Measurements from ENCODE around the gene KLHL29. TPM values are rescaled to one million over a fixed set of nuclear protein-coding genes. Genes with fewer than 3 reads are reported as not detected.

Gene KLHL29
- polyA plus RNA-seq, 1 donor from 2014 or later, result 42.4 TPM

DNA sequence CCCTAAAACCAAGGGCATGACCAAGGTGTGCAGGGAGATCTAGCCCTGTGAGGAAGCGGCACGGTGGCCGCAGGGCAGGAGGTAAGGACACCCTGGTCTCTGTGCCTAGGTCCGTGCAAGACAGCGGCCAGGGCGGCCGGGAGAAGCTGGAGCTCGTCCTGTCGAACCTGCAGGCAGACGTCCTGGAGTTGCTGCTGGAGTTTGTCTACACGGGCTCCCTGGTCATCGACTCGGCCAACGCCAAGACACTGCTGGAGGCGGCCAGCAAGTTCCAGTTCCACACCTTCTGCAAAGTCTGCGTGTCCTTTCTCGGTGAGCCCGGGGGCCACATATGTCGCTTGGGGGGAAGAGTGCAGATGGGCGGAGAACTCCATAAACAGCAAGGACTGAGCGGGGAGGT lies 306.6 kb downstream of the KLHL29 start:
- no peaks in the 10 kb centered on the region for H3K79me2 ChIP-seq (replicated peaks; ENCODE audit: insufficient read depth, low read length)
- no peaks in the 10 kb centered on the region for H3K27me3 ChIP-seq (ENCODE audit: insufficient read depth, low read depth, low read length)
- H3K9me2 ChIP-seq (ENCODE audit: insufficient read depth, low read length), result no peaks in the 10 kb centered on the region
- H4K20me1 ChIP-seq (ENCODE audit: insufficient read depth), result no peaks in the 10 kb centered on the region
- TF ChIP-seq, protein P1, sequence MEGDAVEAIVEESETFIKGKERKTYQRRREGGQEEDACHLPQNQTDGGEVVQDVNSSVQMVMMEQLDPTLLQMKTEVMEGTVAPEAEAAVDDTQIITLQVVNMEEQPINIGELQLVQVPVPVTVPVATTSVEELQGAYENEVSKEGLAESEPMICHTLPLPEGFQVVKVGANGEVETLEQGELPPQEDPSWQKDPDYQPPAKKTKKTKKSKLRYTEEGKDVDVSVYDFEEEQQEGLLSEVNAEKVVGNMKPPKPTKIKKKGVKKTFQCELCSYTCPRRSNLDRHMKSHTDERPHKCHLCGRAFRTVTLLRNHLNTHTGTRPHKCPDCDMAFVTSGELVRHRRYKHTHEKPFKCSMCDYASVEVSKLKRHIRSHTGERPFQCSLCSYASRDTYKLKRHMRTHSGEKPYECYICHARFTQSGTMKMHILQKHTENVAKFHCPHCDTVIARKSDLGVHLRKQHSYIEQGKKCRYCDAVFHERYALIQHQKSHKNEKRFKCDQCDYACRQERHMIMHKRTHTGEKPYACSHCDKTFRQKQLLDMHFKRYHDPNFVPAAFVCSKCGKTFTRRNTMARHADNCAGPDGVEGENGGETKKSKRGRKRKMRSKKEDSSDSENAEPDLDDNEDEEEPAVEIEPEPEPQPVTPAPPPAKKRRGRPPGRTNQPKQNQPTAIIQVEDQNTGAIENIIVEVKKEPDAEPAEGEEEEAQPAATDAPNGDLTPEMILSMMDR (IDR thresholded peaks at IDR 0.05; ENCODE audit: poor library complexity, severe bottlenecking), result no peak
- no peak for TF ChIP-seq TAF1 (IDR thresholded peaks at IDR 0.05; ENCODE audit: low read depth)
- TF ChIP-seq SMC3 (conservative IDR thresholded peaks at IDR 0.05; ENCODE audit: poor library complexity), result no peak
- TF ChIP-seq POLR2AphosphoS5 (IDR thresholded peaks at IDR 0.05), result no peak
- no peak for TF ChIP-seq RAD21 (conservative IDR thresholded peaks at IDR 0.05)
- TF ChIP-seq, protein P2, sequence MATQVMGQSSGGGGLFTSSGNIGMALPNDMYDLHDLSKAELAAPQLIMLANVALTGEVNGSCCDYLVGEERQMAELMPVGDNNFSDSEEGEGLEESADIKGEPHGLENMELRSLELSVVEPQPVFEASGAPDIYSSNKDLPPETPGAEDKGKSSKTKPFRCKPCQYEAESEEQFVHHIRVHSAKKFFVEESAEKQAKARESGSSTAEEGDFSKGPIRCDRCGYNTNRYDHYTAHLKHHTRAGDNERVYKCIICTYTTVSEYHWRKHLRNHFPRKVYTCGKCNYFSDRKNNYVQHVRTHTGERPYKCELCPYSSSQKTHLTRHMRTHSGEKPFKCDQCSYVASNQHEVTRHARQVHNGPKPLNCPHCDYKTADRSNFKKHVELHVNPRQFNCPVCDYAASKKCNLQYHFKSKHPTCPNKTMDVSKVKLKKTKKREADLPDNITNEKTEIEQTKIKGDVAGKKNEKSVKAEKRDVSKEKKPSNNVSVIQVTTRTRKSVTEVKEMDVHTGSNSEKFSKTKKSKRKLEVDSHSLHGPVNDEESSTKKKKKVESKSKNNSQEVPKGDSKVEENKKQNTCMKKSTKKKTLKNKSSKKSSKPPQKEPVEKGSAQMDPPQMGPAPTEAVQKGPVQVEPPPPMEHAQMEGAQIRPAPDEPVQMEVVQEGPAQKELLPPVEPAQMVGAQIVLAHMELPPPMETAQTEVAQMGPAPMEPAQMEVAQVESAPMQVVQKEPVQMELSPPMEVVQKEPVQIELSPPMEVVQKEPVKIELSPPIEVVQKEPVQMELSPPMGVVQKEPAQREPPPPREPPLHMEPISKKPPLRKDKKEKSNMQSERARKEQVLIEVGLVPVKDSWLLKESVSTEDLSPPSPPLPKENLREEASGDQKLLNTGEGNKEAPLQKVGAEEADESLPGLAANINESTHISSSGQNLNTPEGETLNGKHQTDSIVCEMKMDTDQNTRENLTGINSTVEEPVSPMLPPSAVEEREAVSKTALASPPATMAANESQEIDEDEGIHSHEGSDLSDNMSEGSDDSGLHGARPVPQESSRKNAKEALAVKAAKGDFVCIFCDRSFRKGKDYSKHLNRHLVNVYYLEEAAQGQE (IDR thresholded peaks at IDR 0.05; ENCODE audit: borderline replicate concordance), result no peak
- no peak for TF ChIP-seq EP300 (conservative IDR thresholded peaks at IDR 0.05; ENCODE audit: poor library complexity, severe bottlenecking)
- TF ChIP-seq EZH2 (IDR thresholded peaks at IDR 0.05; ENCODE audit: borderline replicate concordance, insufficient read depth, low read length, poor library complexity, severe bottlenecking), result no peak
- TF ChIP-seq MXI1 (conservative IDR thresholded peaks at IDR 0.05; ENCODE audit: poor library complexity, severe bottlenecking), result no peak
- no peak overlapping the region for H3K27ac ChIP-seq (ENCODE audit: low read length)
- H3K4me3 ChIP-seq (ENCODE audit: low read length), result no peak overlapping the region
- no peaks in the 10 kb centered on the region for H3F3A ChIP-seq (ENCODE audit: insufficient read depth, low read length, poor library complexity, severe bottlenecking)
- no peak overlapping the region for H3K4me2 ChIP-seq (ENCODE audit: low read length)
- no peaks in the 10 kb centered on the region for H3K9me3 ChIP-seq (ENCODE audit: low read length)
- H2AFZ ChIP-seq (ENCODE audit: low read depth, low read length), result no peak overlapping the region
- no peak overlapping the region for H3K9ac ChIP-seq (ENCODE audit: low read length)
- H3K36me3 ChIP-seq (ENCODE audit: insufficient read depth, low read length), result peaks cover 11% of the 10 kb centered on the region

DNA sequence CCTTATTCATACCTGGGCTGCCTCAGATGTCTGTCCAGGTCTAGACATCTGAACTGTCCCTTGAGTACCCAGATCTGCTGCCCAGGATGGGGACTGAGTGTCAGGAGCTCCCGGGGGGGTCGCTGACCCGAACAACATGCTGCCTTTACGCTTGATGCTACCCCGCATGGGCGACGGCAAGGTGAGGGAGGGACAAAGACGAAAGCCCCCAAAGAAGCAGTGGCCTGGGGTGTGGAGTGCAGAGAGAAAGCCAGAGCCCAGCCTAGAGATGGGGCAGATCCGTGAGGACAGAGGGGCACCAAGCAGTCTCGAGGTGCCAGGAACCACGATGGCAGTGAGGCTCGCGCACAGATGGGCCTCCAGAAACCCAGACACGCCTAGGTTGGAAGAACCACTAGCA lies 307.3 kb downstream of the KLHL29 start:
- Histone ChIP-seq H3K79me2 (replicated peaks; ENCODE audit: insufficient read depth, low read length) (no peaks in the 10 kb centered on the region), H3K36me3 (ENCODE audit: insufficient read depth, low read length) (peaks cover 16% of the 10 kb centered on the region)

More for the DNA sequence above, 307.3 kb downstream of the KLHL29 start:
- H3K27me3 ChIP-seq (ENCODE audit: insufficient read depth, low read depth, low read length), result no peaks in the 10 kb centered on the region
- H3K4me2 ChIP-seq (ENCODE audit: low read length), result no peak overlapping the region
- H3F3A ChIP-seq (ENCODE audit: insufficient read depth, low read length, poor library complexity, severe bottlenecking), result no peaks in the 10 kb centered on the region
- no peak overlapping the region for H2AFZ ChIP-seq (ENCODE audit: low read depth, low read length)
- H3K27ac ChIP-seq (ENCODE audit: low read length), result no peak overlapping the region
- TF ChIP-seq, protein P1 (IDR thresholded peaks at IDR 0.05; ENCODE audit: poor library complexity, severe bottlenecking), result no peak
- no peaks in the 10 kb centered on the region for H3K9me2 ChIP-seq (ENCODE audit: insufficient read depth, low read length)
- no peak overlapping the region for H3K9ac ChIP-seq (ENCODE audit: low read length)
- H3K9me3 ChIP-seq (ENCODE audit: low read length), result no peaks in the 10 kb centered on the region
- H3K4me3 ChIP-seq (ENCODE audit: low read length), result no peak overlapping the region
- no peaks in the 10 kb centered on the region for H4K20me1 ChIP-seq (ENCODE audit: insufficient read depth)
